ENCODE results near the gene IFRD2. TPM values are rescaled to one million over a fixed set of nuclear protein-coding genes. Genes with fewer than 3 reads are reported as not detected.

IFRD2 gene
- total and polyA plus RNA-seq, 2 experiments from 2014 or later = 80.8 to 91.5 TPM

DNA sequence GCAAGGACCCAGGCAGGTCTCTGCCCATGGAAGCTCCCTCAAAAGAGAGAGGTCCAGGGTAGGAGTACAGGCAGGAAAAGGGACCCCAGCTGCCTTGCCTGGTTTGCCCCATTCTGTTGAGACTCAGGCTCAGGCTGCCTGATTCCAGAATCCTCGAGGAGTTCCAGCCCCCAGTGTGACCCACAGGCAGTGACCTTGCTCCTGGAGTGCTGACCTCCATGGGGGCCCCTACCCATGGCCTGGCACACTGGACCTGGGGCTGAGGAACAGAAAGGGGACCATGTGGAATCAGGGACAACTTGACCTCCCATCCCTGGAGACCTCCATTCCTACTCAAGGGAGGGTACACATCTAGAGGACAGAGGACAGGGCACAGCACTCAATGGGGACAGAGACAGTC, 26.7 kb downstream of the IFRD2 start:
- Histone ChIP-seq H3K4me2 (peak overlapping the region; percentile 61), H3K4me3 (no peak overlapping the region), H3F3A (replicated peaks; ENCODE audit: low read depth) (peaks cover 15% of the 10 kb centered on the region), H3K27ac (ENCODE audit: low read depth) (peak overlapping the region; percentile 89), H3K4me1 (ENCODE audit: insufficient read depth) (peaks cover 58% of the 10 kb centered on the region), H2AFZ (no peak overlapping the region), H3K27me3 (ENCODE audit: insufficient read depth) (no peaks in the 10 kb centered on the region), H3K9me2 (ENCODE audit: insufficient read depth) (no peaks in the 10 kb centered on the region), H4K20me1 (replicated peaks; ENCODE audit: insufficient read depth) (no peaks in the 10 kb centered on the region), H3K36me3 (ENCODE audit: insufficient read depth) (no peaks in the 10 kb centered on the region), H3K79me2 (replicated peaks; ENCODE audit: insufficient read depth) (no peaks in the 10 kb centered on the region)
- DNase-seq (ENCODE audit: low spot score) (no peak), ATAC-seq (no peak)
- no peaks in the 10 kb centered on the region for H3K36me3 Mint-ChIP-seq (ENCODE audit: low read depth)
- no peak for TF ChIP-seq ZNF462 (CRISPR knock-in tag; IDR thresholded peaks at IDR 0.05)
- TF ChIP-seq ZNF114 (CRISPR knock-in tag; IDR thresholded peaks at IDR 0.05) = no peak
- TF ChIP-seq ZNF331 (CRISPR knock-in tag; IDR thresholded peaks at IDR 0.05; ENCODE audit: low read depth) = no peak
- no peak for TF ChIP-seq EZH2phosphoT487 (IDR thresholded peaks at IDR 0.05; ENCODE audit: unreplicated experiment)
- TF ChIP-seq REST (IDR thresholded peaks at IDR 0.05; ENCODE audit: unreplicated experiment) = no peak
- no peak for TF ChIP-seq NANOG (IDR thresholded peaks at IDR 0.05; ENCODE audit: borderline replicate concordance)
- TF ChIP-seq, protein P1, sequence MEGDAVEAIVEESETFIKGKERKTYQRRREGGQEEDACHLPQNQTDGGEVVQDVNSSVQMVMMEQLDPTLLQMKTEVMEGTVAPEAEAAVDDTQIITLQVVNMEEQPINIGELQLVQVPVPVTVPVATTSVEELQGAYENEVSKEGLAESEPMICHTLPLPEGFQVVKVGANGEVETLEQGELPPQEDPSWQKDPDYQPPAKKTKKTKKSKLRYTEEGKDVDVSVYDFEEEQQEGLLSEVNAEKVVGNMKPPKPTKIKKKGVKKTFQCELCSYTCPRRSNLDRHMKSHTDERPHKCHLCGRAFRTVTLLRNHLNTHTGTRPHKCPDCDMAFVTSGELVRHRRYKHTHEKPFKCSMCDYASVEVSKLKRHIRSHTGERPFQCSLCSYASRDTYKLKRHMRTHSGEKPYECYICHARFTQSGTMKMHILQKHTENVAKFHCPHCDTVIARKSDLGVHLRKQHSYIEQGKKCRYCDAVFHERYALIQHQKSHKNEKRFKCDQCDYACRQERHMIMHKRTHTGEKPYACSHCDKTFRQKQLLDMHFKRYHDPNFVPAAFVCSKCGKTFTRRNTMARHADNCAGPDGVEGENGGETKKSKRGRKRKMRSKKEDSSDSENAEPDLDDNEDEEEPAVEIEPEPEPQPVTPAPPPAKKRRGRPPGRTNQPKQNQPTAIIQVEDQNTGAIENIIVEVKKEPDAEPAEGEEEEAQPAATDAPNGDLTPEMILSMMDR (conservative IDR thresholded peaks at IDR 0.05; ENCODE audit: low read depth in 2 of 2) = no peak
- TF ChIP-seq JUNB (IDR thresholded peaks at IDR 0.05; ENCODE audit: unreplicated experiment) = no peak
- no peak overlapping the region; the same call in 2 of the 3 replicates for H3K4me3 Mint-ChIP-seq
- H3K27ac Mint-ChIP-seq = peak overlapping the region; percentile 63; the same call in 1 of the 2 replicates
- peaks cover 58% of the 10 kb centered on the region for H3K4me1 Mint-ChIP-seq
- H3K9me3 Mint-ChIP-seq = no peaks in the 10 kb centered on the region
- peaks cover 21% of the 10 kb centered on the region for H3K27me3 Mint-ChIP-seq (ENCODE audit: insufficient read depth, low read depth, poor library complexity)

Measured in GM23338 (cell line).